NAMALWA (cell line): ENCODE results near the gene SYCP2.
"Not testable (repeated sequence)": the region's sequence is repeated elsewhere in the genome, so short reads cannot be mapped to it uniquely, and the experiment has no call there.

Experiments
- DNase-seq: peaks from one replicate; pipeline ENCODE4 v3.0.0-alpha.2; 2015; ENCODE audit warnings: low spot score

Gene SYCP2

GRCh38 chr20:59908855-59909254 lies 24.6 kb downstream of the SYCP2 start:
- no peak for DNase-seq

GRCh38 chr20:59903621-59904020 lies 29.8 kb downstream of the SYCP2 start:
- no peak for DNase-seq

- no peak for DNase-seq
Observed at GRCh38 chr20:59902470-59902869, 31.0 kb downstream of the SYCP2 start.

GRCh38 chr20:59895908-59896307 lies 37.5 kb downstream of the SYCP2 start:
- DNase-seq, result no peak

GRCh38 chr20:59891581-59891980 lies 41.9 kb downstream of the SYCP2 start:
- peak; percentile 3 for DNase-seq

GRCh38 chr20:59890035-59890434 lies 43.4 kb downstream of the SYCP2 start:
- not testable (repeated sequence) for DNase-seq

- no peak for DNase-seq
Observed at GRCh38 chr20:59888050-59888449, 45.4 kb downstream of the SYCP2 start.

- DNase-seq, result no peak
Observed at GRCh38 chr20:59884494-59884893, 48.9 kb downstream of the SYCP2 start.

GRCh38 chr20:59880198-59880597 lies 53.2 kb downstream of the SYCP2 start:
- DNase-seq, result no peak

GRCh38 chr20:59873409-59873808 lies 60.0 kb downstream of the SYCP2 start:
- DNase-seq, result no peak

- no peak for DNase-seq
Observed at GRCh38 chr20:59871096-59871495, 62.3 kb downstream of the SYCP2 start.

- no peak for DNase-seq
Observed at GRCh38 chr20:59866338-59866737, 67.1 kb downstream of the SYCP2 start.

- DNase-seq, result no peak
Observed at GRCh38 chr20:59864726-59865125, 68.7 kb downstream of the SYCP2 start.

- no peak for DNase-seq
Observed at GRCh38 chr20:59863058-59863457, 70.4 kb downstream of the SYCP2 start.

GRCh38 chr20:59861401-59861800 lies 72.0 kb downstream of the SYCP2 start:
- DNase-seq, result no peak

GRCh38 chr20:59858425-59858824 lies 75.0 kb downstream of the SYCP2 start:
- DNase-seq, result no peak

GRCh38 chr20:59857966-59858365 lies 75.5 kb downstream of the SYCP2 start:
- no peak for DNase-seq

- DNase-seq, result not testable (repeated sequence)
Observed at GRCh38 chr20:59856941-59857340, 76.5 kb downstream of the SYCP2 start.

- DNase-seq, result not testable (repeated sequence)
Observed at GRCh38 chr20:59856526-59856925, 76.9 kb downstream of the SYCP2 start.

GRCh38 chr20:59850018-59850641 lies 83.3 kb downstream of the SYCP2 start:
- DNase-seq, result peak; percentile 64

GRCh38 chr20:59848182-59848581 lies 85.3 kb downstream of the SYCP2 start:
- DNase-seq, result no peak

- DNase-seq, result no peak
Observed at GRCh38 chr20:59845472-59845871, 88.0 kb downstream of the SYCP2 start.

- no peak for DNase-seq
Observed at GRCh38 chr20:59839400-59839799, 94.0 kb downstream of the SYCP2 start.

GRCh38 chr20:59837623-59838394 lies 95.6 kb downstream of the SYCP2 start:
- DNase-seq, result no peak
